ENCODE data around the gene LYAR.

- TF ChIP-seq CTCF (IDR thresholded peaks at IDR 0.05; ENCODE audit: insufficient read depth, low read length, poor library complexity, severe bottlenecking), result no peak
- TF ChIP-seq EZH2phosphoT487 (conservative IDR thresholded peaks at IDR 0.05; ENCODE audit: low read length), result no peak
Measured at GRCh38 chr4:4293279-4293678, 3.3 kb upstream of the LYAR start.
